GM21447 (cell line): ENCODE data around the gene RFESD.

Source experiments
- ATAC-seq: cut with Tn5 transposase; IDR thresholded peaks from one replicate; pipeline ENCODE4 v1.9.1; 2021; ENCODE audit not compliant: unreplicated experiment

RFESD gene

DNA sequence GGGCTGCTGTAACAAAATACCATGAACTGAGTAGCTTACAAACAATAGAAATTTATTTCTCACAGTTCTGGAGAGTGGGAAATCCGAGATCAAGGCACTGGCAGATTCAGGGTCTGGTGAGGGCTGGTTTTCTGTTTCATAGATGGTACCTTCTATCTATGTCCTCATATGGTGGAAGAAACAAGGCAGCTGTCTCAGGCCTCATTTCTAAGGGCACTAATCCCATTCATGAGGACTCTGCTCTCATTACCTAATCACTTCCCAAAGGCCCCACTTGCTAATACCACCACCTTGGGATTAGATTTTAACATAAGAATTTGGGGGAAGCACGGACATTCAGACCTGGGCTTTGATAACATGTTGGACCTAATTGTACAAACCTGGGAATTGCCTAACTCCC, 13.5 kb downstream of the RFESD start:
- no peak for ATAC-seq

GRCh38 chr5:95662946-95663345, 16.4 kb downstream of the RFESD start:
- no peak for ATAC-seq

GRCh38 chr5:95664204-95664786, 17.7 kb downstream of the RFESD start:
- no peak for ATAC-seq

DNA sequence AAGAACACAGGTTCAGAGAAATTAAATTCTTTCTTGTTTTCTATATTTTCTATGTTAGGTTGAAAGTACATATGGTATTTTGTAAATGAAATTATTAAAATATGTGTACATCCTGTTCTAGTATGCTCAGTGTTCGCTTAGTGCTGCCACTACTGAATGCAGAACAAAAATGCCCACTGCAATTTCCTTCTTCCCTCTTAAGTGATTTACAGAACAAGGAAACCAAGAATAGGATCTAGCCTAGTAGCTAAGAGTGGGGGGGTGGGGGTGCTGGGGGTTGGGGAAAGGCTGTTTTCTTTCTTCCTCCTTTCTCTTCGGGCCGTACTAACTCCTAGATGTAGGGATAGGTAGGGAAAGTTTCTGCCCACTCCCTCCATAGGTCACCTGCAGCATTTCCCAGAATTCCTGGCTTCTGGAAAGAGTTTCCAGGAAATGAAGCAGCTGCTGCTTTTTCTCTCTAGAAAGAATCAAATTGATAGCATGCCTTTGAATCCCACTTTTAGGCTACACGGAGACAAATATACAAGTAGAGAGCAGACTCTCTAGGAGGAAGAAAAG, 20.6 kb downstream of the RFESD start:
- ATAC-seq = no peak

DNA sequence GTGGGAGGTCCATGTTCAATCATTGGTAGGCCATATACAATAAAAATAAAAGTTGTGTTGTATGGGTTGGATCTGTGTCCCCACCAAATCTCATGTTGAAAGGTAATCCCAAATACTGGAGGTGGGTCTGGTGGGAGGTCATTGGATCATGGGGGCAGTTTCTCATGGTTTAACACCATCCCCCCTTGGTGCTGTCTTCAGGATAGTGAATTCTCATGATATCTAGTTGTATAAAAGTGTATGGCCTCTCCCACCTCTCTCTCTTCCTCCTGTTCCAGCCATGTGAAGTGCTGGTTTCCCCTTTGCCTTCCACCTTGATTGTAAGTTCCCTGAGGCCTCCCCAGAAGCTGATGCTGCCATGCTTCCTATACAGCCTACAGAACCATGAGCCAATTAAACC, 21.1 kb downstream of the RFESD start:
- no peak for ATAC-seq

DNA sequence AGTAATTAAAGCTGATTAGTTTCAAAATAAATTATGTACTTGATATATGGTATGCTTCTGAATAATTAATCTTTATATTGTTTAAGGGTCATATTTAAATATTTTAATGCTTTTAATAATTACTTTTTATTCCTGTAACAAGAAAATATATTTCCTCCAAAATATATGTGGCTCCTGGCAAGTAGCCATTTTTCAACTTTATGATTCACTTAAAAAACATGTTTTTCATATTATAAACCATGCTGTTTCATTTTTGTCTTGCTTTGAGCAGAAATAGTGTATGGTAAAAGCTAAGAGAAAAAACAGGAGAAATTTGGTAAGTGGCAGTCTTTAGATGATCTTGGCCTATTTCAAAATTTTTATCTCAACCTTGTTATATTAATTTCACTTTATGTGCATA, 21.6 kb downstream of the RFESD start:
- no peak for ATAC-seq

- ATAC-seq = no peak
Measured at GRCh38 chr5:95668728-95669127, 22.2 kb downstream of the RFESD start.

DNA sequence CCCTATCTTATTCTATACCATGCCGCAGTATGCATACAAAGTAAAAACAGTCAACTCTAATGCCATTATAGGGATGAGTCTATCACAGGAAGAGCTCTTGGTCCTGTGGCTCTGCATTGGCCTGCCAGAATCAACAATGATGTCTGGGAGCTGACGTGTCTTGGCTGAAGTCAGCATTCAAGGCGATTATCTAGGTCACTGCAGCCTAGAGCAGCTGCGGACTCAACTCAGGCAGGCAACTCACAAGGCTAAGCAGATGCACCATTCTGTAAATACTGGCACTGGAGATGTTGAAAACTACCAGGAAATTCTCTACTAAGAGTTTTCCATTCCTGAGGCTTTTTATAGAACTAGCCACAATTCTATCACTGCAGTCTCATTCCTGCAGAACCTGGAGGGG, 23.0 kb downstream of the RFESD start:
- no peak for ATAC-seq

DNA sequence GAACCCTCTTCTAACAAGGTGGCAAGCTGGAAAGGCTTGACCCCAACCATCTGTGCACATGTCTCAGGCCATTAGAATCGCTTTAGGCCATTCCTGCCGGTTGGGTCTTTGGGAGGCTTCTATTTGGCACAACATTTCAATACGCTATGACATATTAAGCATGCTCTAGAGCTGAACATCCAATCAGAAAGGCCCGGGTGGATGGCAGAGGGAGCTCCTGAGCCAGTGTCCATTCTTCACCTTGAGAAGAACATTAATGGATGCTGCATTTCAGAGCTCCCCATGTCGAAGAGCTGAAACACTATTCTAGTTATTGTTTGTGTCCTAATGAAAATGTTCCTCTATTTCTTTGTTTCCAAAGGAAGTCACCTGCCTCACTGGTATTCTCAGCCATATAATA, 23.4 kb downstream of the RFESD start:
- no peak for ATAC-seq

GRCh38 chr5:95670568-95670967, 24.0 kb downstream of the RFESD start:
- no peak for ATAC-seq

GRCh38 chr5:95671826-95672225, 25.2 kb downstream of the RFESD start:
- ATAC-seq = no peak

- no peak for ATAC-seq
Measured at GRCh38 chr5:95672641-95673040, 26.1 kb downstream of the RFESD start.

DNA sequence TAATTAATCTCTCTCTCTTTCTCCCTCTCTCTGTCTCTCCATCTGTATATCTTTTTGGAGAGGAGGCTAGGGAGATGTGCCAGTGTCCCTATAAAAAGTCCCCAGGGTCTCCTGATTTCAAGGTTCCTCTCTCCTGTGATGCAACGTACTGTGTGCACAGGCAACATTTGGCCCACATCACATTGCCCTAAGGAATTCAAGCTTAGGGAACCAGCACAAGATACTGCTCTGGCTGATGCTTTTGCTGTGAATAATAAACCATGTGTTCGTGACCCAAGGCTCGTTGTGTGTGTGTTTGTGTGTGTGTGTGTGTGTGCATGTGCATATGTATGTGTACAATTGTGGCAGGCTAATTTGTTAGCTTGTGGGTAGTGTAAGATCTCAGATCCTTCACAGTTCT, 26.5 kb downstream of the RFESD start:
- ATAC-seq = no peak

GRCh38 chr5:95682891-95683290, 36.3 kb downstream of the RFESD start, which contains the start of gene SPATA9:
Gene SPATA9, minus strand, starts transcription at chr5:95682991. Its CDS starts 137 bp downstream, at chr5:95682854.
- ATAC-seq = no peak

DNA sequence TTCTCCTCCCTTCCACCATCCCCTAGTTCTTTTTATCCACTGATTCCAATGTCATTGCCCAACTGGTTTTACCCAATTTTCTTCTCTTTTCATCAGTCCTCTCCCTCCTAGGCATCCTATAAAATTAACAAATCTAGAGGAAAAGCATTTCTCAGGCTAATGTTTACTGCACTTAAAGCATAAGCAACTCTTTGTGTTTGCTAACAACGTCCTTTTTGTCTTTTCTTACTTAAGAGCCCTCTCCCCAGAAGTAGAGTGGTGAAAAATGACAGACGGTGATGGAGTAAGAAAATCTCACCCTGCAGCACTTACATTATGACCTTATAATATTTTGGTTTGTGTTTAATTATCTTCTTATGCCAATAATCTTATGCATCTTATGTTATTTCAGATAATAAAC, 37.8 kb downstream of the RFESD start:
- ATAC-seq = no peak

GRCh38 chr5:95686651-95687050, 40.1 kb downstream of the RFESD start:
- no peak for ATAC-seq

- ATAC-seq = no peak
Measured at GRCh38 chr5:95689680-95690079, 43.1 kb downstream of the RFESD start.

DNA sequence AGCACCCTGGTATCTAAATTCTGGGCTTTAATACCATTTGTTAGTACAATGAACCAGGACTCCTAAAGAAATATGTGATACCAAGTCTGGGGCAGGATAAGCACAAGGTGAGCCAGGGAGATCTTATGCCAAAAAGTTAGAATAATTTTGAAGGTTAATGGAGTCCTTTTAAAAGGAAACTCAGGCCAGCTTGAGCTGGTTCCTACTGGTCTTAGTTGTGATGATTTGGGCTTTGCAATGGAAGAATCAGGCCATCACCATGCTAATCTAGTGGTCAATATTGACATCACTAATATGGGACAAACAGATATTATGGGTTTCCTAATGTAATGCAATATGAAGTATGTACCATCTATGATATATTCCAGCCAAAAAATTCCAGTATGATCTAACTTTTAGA, 43.8 kb downstream of the RFESD start:
- ATAC-seq = no peak

DNA sequence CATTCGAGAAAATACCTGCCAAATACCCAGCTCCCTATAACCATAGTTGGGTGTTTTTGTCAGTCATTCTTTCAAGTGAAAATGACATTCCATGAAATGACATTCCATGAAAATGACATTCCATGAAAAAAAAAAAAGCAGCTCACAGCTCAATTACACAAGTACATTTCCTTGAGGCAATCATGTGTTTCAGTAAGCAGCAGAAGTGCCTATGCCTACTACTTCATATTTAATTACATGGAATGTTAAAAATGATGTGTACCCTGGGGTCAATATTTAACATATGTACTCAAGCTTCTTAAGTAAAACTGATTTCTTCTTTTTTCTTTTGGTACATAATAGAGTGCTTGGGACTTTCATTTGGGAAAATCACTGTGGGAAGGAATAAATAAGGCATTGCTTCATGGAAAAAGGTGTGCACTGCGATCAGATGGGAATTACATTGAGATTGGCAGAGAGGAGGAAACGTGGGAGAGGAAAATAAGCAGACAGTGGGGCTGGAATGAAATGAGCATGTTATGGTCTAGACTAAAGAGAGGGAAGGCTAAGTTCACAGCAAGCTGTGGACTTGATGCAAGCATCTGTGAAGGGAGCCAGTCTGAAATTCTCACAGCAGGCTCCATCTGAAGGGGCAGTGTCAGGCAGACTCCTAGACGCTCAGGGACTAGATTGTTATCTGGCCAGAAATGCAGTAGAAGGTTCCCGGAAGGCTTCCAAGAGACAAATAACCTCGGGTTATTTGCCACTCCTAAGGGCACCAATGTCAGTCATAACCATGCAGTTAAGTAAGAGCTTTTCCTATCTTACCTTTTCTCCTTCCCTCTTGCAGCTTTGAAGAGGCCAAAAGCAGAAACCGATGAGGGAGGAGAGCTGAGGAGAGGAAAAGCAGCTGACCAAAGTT, 51.5 kb downstream of the RFESD start:
- no peak for ATAC-seq

DNA sequence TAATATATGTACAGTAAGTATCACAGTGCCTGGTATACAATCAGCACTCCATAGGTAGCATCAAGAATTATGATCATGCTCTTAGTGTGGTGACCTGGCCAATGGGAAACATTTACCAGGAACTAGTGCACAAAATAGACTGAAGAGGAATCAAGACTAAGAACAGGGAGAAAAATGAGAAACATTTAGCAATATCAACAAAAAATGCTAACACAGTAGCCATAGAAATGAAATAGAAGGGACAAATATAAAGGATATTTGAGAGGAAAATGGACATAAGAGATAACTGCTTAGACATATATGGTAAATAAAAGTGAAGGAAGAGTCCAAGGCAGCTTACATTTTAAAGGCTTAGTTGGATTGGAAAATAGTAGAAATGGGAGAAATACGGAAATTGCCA, 52.8 kb downstream of the RFESD start:
- ATAC-seq = no peak

GRCh38 chr5:95701074-95701473, 54.5 kb downstream of the RFESD start:
- ATAC-seq = no peak

DNA sequence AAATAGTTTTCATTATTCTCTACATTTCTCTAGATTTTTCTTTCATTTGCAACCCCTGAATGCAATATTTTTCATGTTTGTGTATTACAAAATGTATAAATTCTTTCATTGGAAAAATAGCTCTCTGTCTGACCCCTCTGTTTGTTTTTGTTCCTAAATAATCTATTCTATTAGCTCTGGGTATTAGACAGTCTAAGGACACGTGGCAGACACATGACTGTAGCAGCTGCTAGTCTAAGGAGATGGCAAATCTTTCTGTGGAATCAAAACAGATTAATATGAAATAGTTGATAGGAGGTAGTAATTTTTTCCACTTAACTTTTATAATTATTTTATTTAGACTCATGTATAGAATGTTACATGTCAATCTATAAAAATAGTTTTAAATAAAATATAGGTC, 57.6 kb downstream of the RFESD start:
- ATAC-seq = no peak
